ENCODE data around the gene P3H4. TPM values are rescaled to one million over a fixed set of nuclear protein-coding genes. Genes with fewer than 3 reads are reported as not detected.

The P3H4 gene
- total RNA-seq, 2 donors from 2014 or later = 15.8 to 19.6 TPM

- Histone ChIP-seq H3K9me3 (no peaks in the 10 kb centered on the region), H3K4me1 (replicated peaks) (no peaks in the 10 kb centered on the region), H3K27ac (no peak overlapping the region), H3K27me3 (replicated peaks; ENCODE audit: insufficient read depth) (no peaks in the 10 kb centered on the region), H3K36me3 (no peaks in the 10 kb centered on the region), H3K4me3 (no peak overlapping the region)
- no peak for TF ChIP-seq POLR2AphosphoS5 (IDR thresholded peaks at IDR 0.05)
- no peak for TF ChIP-seq POLR2A (IDR thresholded peaks at IDR 0.05)
- TF ChIP-seq, protein P1, sequence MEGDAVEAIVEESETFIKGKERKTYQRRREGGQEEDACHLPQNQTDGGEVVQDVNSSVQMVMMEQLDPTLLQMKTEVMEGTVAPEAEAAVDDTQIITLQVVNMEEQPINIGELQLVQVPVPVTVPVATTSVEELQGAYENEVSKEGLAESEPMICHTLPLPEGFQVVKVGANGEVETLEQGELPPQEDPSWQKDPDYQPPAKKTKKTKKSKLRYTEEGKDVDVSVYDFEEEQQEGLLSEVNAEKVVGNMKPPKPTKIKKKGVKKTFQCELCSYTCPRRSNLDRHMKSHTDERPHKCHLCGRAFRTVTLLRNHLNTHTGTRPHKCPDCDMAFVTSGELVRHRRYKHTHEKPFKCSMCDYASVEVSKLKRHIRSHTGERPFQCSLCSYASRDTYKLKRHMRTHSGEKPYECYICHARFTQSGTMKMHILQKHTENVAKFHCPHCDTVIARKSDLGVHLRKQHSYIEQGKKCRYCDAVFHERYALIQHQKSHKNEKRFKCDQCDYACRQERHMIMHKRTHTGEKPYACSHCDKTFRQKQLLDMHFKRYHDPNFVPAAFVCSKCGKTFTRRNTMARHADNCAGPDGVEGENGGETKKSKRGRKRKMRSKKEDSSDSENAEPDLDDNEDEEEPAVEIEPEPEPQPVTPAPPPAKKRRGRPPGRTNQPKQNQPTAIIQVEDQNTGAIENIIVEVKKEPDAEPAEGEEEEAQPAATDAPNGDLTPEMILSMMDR (IDR thresholded peaks at IDR 0.05) = no peak
- intact Hi-C loops (cut with DNase I) = no loop called here
- DNase-seq (ENCODE audit: low spot score) = no peak
- WGBS = 100% methylated on average over 5 of the region's 5 CpGs
Measured at GRCh38 chr17:41794540-41794975, 17.2 kb downstream of the P3H4 start.

- Histone ChIP-seq H3K4me1 (replicated peaks) (no peaks in the 10 kb centered on the region), H3K4me3 (no peak overlapping the region), H3K27me3 (replicated peaks; ENCODE audit: insufficient read depth) (no peaks in the 10 kb centered on the region), H3K9me3 (no peaks in the 10 kb centered on the region), H3K27ac (peak overlapping the region; percentile 54 to 57), H3K36me3 (no peaks in the 10 kb centered on the region)
- intact Hi-C loops (cut with DNase I) = no loop called here
- no peak for TF ChIP-seq POLR2AphosphoS5 (IDR thresholded peaks at IDR 0.05)
- no peak for TF ChIP-seq POLR2A (IDR thresholded peaks at IDR 0.05)
- 71% methylated on average over 14 of the region's 14 CpGs for WGBS
- no peak for DNase-seq (ENCODE audit: low spot score)
Measured at GRCh38 chr17:41793784-41794539, 17.8 kb downstream of the P3H4 start.

DNA sequence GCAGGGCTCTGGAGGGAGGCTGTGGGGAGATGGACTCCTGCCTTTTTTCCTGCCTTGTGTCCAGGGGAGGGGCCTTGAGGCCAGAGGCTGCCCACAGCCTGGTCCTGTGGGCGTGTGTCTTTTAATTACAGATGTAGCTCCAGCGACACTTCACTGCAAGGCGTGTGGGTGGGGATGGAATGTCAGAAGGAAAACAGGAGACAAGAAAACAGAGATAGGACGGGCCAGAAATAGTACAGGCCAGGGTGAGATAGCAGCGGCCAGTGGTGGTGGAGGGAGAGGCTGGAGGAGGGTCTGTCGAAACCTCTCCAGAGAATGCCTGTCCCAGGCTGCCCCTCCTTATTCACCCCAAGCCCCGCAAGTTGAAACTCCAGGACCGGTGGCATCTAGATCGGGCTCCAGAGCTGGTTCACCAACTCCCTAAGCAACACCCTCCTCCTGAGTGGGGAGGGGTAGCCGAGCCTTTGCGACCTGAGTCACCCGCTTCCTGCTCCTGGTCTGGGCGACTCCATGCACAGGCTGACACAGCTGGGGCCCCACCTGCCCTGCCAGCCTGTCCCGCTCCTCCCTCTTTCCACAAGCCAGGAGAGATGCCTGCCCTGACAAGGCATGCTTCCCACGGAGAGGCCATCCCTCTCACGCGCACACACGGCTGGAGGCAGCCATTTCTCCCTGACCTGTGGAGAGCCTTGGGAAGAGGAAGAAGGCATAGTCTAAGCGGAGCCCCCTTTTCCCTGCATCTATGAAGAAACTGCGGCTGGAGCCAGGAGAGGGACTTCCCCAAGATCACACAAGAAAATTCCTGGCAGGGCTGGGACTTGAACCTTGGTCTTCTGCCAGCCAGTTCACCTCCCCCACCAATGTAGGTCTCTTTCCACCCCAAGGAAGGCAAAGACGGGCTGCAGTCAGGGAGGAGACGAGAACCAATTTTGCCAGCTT lies 18.6 kb downstream of the P3H4 start:
- 26% methylated on average over 22 of the region's 22 CpGs for WGBS
- H3K9me3 ChIP-seq = no peaks in the 10 kb centered on the region
- TF ChIP-seq POLR2A (IDR thresholded peaks at IDR 0.05) = peak; percentile 76
- peak; percentile 43 for TF ChIP-seq POLR2AphosphoS5 (IDR thresholded peaks at IDR 0.05)
- TF ChIP-seq, protein P1 (IDR thresholded peaks at IDR 0.05) = no peak
- peak overlapping the region; percentile 54 to 57 for H3K27ac ChIP-seq
- H3K4me1 ChIP-seq (replicated peaks) = no peaks in the 10 kb centered on the region
- no peaks in the 10 kb centered on the region for H3K36me3 ChIP-seq
- H3K27me3 ChIP-seq (replicated peaks; ENCODE audit: insufficient read depth) = no peaks in the 10 kb centered on the region
- no peak overlapping the region for H3K4me3 ChIP-seq
- peak; percentile 61 for DNase-seq (ENCODE audit: low spot score)
- intact Hi-C loops (cut with DNase I) = no loop called here

DNA sequence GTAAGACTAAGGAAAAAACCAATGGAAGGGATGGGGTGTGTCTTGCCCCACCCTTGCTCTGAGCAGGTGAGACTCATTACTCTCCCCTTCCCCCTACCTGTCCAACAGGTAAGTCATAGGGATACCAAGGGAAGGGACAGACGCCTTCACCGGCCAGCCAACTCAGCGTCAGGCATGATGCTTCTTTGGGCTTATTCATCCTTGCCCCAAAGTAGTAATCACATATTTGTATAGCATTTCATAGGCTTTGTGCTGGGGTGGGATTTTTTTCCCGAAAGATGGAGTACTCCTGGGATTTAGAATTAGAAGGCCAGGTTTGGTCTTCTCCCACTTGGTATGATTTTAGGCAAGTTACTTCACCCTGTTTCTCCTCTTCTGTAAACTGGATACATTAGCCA lies 24.7 kb downstream of the P3H4 start:
- H3K4me3 ChIP-seq = no peak overlapping the region
- H3K4me1 ChIP-seq (replicated peaks) = peaks cover 9% of the 10 kb centered on the region

More for the DNA sequence above, 24.7 kb downstream of the P3H4 start:
- peak; percentile 99 for TF ChIP-seq POLR2AphosphoS5 (IDR thresholded peaks at IDR 0.05)
- peak; percentile 85 for TF ChIP-seq POLR2A (IDR thresholded peaks at IDR 0.05)
- TF ChIP-seq, protein P1 (IDR thresholded peaks at IDR 0.05) = peak in 1 of 4 experiments; percentile 55
- H3K27me3 ChIP-seq (replicated peaks; ENCODE audit: insufficient read depth) = no peaks in the 10 kb centered on the region
- DNase-seq (ENCODE audit: low spot score) = no peak
- H3K27ac ChIP-seq = peak overlapping the region; percentile 85
- no peaks in the 10 kb centered on the region for H3K36me3 ChIP-seq
- intact Hi-C loops (cut with DNase I) = no loop called here
- H3K9me3 ChIP-seq = no peaks in the 10 kb centered on the region
- 21% methylated on average over 4 of the region's 4 CpGs for WGBS
